ENCODE measurements around the gene PHLDA3. TPM values are rescaled to one million over a fixed set of nuclear protein-coding genes. Genes with fewer than 3 reads are reported as not detected.

Gene PHLDA3
- total RNA-seq, 1 donor from 2014 or later = 0.18 TPM

- DNase-seq = no peak
- H3K27ac Mint-ChIP-seq = no peak overlapping the region
- H3K9me3 Mint-ChIP-seq = no peaks in the 10 kb centered on the region
- no peak for TF ChIP-seq CTCF (IDR thresholded peaks at IDR 0.05)
- ChIA-PET CTCF (no interaction called here), POLR2A (no interaction called here)
- H3K27me3 Mint-ChIP-seq = peaks cover 2% of the 10 kb centered on the region
- ATAC-seq (ENCODE audit: low read depth) = no peak
- no peaks in the 10 kb centered on the region for H3K36me3 Mint-ChIP-seq (ENCODE audit: low read depth)
- intact Hi-C loops (cut with micrococcal nuclease) = no loop called here
- no peaks in the 10 kb centered on the region for H3K4me1 Mint-ChIP-seq
- no peak overlapping the region for H3K4me3 Mint-ChIP-seq
Observed at GRCh38 chr1:201424146-201424545, 44.8 kb downstream of the PHLDA3 start.

DNA sequence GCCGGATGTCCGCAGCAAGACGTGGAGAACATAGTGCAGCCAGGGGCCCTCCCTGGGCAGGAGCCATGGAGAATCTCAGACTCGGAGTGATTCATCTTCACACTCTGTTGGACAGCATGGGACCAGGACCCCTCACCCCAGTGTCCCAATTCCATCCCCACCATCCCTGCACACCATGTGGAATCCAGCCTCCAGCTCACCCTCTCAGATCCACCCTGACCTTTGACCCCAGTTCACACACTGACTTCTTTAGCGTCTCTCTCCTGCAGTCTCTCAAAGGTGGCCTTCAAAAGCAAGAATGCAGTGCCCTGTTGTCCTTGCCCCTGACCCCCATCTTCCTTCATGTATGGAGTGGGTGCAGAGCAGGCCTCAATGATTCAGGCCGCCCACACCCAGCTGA is 45.3 kb downstream of the PHLDA3 start:
- Mint-ChIP-seq H3K4me3 (no peak overlapping the region), H3K27me3 (peaks cover 4% of the 10 kb centered on the region), H3K27ac (no peak overlapping the region), H3K36me3 (ENCODE audit: low read depth) (no peaks in the 10 kb centered on the region), H3K9me3 (no peaks in the 10 kb centered on the region), H3K4me1 (no peaks in the 10 kb centered on the region)
- ATAC-seq (ENCODE audit: low read depth) (no peak), DNase-seq (no peak)
- TF ChIP-seq CTCF (IDR thresholded peaks at IDR 0.05) = no peak
- intact Hi-C loops (cut with micrococcal nuclease) = no loop called here
- ChIA-PET CTCF (no interaction called here), POLR2A (no interaction called here)

DNA sequence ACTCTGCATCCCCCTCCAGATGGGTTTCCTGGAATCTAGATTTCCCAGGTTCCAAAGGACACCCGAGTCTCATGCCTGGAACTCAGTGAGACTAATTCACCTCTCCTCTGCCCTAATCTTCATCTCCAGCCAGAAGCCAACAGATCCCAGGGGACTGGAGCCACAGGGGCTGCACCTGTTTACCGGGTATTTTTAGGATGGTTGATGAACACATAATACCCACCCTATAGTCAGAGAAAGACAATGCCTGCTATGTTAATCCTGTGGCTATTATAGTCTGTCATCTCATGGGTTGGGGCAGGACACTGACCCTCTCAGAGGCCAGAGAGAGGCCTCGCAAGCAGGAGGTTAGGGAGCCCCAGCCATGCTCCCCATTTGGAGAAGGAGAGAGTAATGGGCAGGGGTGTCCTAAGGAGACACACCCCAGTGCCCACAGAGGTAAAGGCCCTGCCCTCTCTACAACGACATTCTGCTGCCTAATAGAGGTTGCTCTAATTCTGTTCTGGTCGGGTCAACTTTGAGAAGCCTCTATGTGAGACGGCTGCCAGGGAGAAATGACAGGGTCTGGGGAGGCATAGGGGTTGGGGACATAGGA is 46.5 kb downstream of the PHLDA3 start:
- H3K27me3 Mint-ChIP-seq = peaks cover 6% of the 10 kb centered on the region
- CTCF ChIA-PET = no interaction called here
- H3K4me3 Mint-ChIP-seq = no peak overlapping the region
- POLR2A ChIA-PET = no interaction called here
- no peak for DNase-seq
- no peaks in the 10 kb centered on the region for H3K4me1 Mint-ChIP-seq
- no peaks in the 10 kb centered on the region for H3K36me3 Mint-ChIP-seq (ENCODE audit: low read depth)
- H3K9me3 Mint-ChIP-seq = no peaks in the 10 kb centered on the region
- no peak for TF ChIP-seq CTCF (IDR thresholded peaks at IDR 0.05)
- no peak for ATAC-seq (ENCODE audit: low read depth)
- no peak overlapping the region for H3K27ac Mint-ChIP-seq
- intact Hi-C loops (cut with micrococcal nuclease) = no loop called here

- peaks cover 6% of the 10 kb centered on the region for H3K27me3 Mint-ChIP-seq
- TF ChIP-seq CTCF (IDR thresholded peaks at IDR 0.05) = no peak
- ATAC-seq (ENCODE audit: low read depth) (no peak), DNase-seq (no peak)
- no peaks in the 10 kb centered on the region for H3K9me3 Mint-ChIP-seq
- intact Hi-C loops (cut with micrococcal nuclease) = no loop called here
- no peaks in the 10 kb centered on the region for H3K36me3 Mint-ChIP-seq (ENCODE audit: low read depth)
- ChIA-PET CTCF (no interaction called here), POLR2A (no interaction called here)
- no peaks in the 10 kb centered on the region for H3K4me1 Mint-ChIP-seq
- no peak overlapping the region for H3K4me3 Mint-ChIP-seq
- no peak overlapping the region for H3K27ac Mint-ChIP-seq
Observed at GRCh38 chr1:201422026-201422425, 47.0 kb downstream of the PHLDA3 start.

DNA sequence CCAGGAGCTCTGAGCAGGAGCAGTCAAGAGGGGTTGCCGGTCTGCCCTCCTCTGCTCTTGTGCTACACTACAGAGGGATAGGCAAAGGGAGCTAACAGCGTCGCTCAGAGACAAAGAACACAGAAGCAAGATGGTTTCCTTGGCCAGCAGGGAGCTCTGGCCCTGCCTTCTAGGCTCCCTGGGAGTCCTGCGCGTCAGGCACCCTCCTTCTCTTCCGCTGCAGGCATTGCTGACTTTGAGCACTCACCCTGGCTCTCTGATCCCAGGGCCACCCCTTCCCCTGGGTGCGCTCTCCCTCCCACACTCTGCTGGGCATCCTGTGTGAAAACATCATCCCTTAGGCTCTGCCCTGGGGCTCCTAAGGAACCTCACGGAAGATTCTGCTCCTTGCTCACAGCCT is 47.9 kb downstream of the PHLDA3 start:
- ChIA-PET CTCF (no interaction called here), POLR2A (no interaction called here)
- Mint-ChIP-seq H3K4me3 (no peak overlapping the region), H3K4me1 (no peaks in the 10 kb centered on the region), H3K9me3 (no peaks in the 10 kb centered on the region), H3K27ac (no peak overlapping the region), H3K27me3 (peaks cover 9% of the 10 kb centered on the region), H3K36me3 (ENCODE audit: low read depth) (no peaks in the 10 kb centered on the region)
- DNase-seq (no peak), ATAC-seq (ENCODE audit: low read depth) (no peak)
- intact Hi-C loops (cut with micrococcal nuclease) = no loop called here
- TF ChIP-seq CTCF (IDR thresholded peaks at IDR 0.05) = no peak

Measured in activated B cell treated with CpG ODN at 0.5 μM for 24 hours (primary cell).